GM06990 (cell line): ENCODE measurements around the gene CD93.

Source experiments
- DNase-seq: peaks from one replicate; pipeline ENCODE4 v3.0.0-alpha.2; 2011; ENCODE audit not compliant: insufficient read length; ENCODE audit errors: extremely low read depth
- H3K27me3 ChIP-seq: replicated peaks from 2 replicates; pipeline ENCODE4 v1.6.0; 2011; ENCODE audit warnings: low read length; ENCODE audit not compliant: control insufficient read depth, insufficient read depth
- H3K36me3 ChIP-seq: 2 replicates; pipeline ENCODE4 v1.5.1; 2011; ENCODE audit warnings: low read length; ENCODE audit not compliant: control insufficient read depth, insufficient read depth
- H3K4me3 ChIP-seq: replicated peaks from 2 replicates; pipeline ENCODE4 v1.5.1; 2011; ENCODE audit warnings: low read depth, mild to moderate bottlenecking, control low read depth, low read length
- CTCF ChIP-seq: IDR thresholded peaks from 2 replicates; pipeline ENCODE4 v1.5.1; 2011; ENCODE audit warnings: low read length, control low read depth, mild to moderate bottlenecking, inconsistent platforms; ENCODE audit not compliant: insufficient read depth, poor library complexity, severe bottlenecking

The CD93 gene

GRCh38 chr20:23086056-23086566 is at the start of gene CD93:
Gene CD93 (minus strand): TSS chr20:23086324. CDS start chr20:23086192, 132 bp downstream.
- no peak for TF ChIP-seq CTCF
- H3K36me3 ChIP-seq, result no peaks in the 10 kb centered on the region
- H3K4me3 ChIP-seq, result peak within 1 kb of the TSS; percentile 31
- peak; percentile 50 for DNase-seq
- no peaks in the 10 kb centered on the region for H3K27me3 ChIP-seq

GRCh38 chr20:23133560-23133998 is 47.5 kb upstream of the CD93 start:
- DNase-seq, result no peak
- no peak for TF ChIP-seq CTCF
- no peaks in the 10 kb centered on the region for H3K27me3 ChIP-seq
- H3K4me3 ChIP-seq, result no peak overlapping the region
- no peaks in the 10 kb centered on the region for H3K36me3 ChIP-seq

DNA sequence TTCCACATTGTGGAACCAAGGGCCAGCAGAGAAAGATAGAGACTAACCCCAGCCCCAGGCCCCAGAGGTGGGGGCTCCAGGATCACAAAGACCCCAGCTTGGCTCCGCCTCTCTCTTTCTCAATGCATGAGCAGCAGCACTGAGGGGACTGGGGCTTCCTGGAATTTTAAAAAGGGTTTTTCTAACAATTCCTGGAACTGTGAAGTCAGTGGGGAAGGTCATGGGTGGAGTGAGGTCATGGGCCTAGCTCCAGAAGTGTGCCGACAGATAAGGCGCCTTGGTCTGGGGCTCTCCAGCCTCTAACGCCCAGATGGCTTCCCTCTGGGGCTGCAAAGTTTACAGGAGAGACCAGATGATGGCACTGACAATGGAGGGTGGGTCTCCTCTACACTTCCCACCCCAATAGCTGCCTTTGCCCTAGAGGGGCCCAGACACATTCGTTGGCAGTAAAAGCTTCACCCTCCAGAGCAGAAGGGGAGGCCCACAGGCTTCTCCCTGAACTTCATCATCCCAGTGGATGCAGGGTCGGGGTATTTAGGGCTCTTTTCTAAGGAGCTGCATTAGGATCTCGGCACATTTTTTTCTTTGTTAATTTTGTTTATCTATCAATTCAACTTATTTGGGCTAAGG is 46.9 kb upstream of the CD93 start:
- Histone ChIP-seq H3K4me3 (no peak overlapping the region), H3K36me3 (no peaks in the 10 kb centered on the region), H3K27me3 (no peaks in the 10 kb centered on the region)
- no peak for TF ChIP-seq CTCF
- DNase-seq, result no peak

DNA sequence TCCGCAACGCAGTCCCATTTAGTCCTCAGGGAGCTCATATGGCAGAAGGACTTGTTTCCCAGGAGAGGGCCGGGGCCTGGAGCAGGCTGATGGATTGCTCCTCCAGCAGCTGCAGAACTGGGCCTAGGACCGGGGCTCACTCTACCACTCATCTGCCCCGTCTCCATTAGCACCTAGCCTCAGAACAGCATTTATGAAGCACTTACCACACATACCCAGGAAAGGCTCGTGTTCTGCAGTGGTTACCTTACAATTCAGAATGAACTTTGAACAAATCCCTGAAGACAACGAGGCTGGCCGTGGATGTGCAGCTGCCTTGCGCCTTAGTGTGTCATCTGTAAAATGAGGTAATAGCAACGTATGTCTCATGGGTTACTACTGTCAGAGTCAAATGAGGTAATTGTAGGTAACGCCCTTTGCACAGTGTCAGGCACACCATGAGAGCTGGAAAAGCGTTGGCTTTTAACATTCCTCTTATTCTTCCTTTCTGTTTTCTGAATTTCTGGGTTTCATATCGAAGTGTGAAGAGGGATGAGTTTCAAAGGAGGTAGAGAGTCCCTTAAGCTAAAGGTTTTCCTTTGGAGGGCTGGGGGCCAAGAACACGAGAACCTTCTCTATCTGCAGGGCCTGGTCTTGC is 46.3 kb upstream of the CD93 start:
- Histone ChIP-seq H3K4me3 (no peak overlapping the region), H3K27me3 (no peaks in the 10 kb centered on the region), H3K36me3 (no peaks in the 10 kb centered on the region)
- TF ChIP-seq CTCF, result no peak
- no peak for DNase-seq

DNA sequence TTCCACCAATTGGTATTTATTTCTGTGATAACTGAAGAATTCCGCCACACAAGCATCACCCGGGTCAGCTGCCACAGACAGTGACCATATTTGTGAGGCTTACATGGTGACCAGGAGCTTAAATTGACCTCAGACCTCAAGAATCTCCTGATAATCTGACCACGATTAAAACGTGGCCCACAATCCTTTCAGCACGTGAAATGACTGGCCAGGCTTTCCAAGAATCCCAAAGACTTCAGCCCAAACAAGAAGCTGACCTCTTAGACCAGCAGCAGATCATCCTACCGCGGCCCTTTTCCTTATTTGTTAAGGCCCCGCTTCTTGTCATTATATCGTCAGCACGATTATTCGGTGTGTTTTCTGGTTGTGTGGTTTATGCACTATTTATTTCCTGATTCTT is 45.6 kb upstream of the CD93 start:
- no peak overlapping the region for H3K4me3 ChIP-seq
- no peak for TF ChIP-seq CTCF
- H3K36me3 ChIP-seq, result no peaks in the 10 kb centered on the region
- no peaks in the 10 kb centered on the region for H3K27me3 ChIP-seq
- no peak for DNase-seq
